Endothelial cell of umbilical vein (primary cell): ENCODE results near the gene LRRTM4. TPM values are rescaled to one million over a fixed set of nuclear protein-coding genes. Genes with fewer than 3 reads are reported as not detected.

ENCODE experiments used
- BruUV-seq: library from RNA; stranded (reverse); fragments of 400-500 nt; replicated peaks from 2 replicates; lab custom pipeline; 2021; lab: Mats Ljungman, UMichigan
- CTCF ChIA-PET: fragments of 300-600, 350-600 bp; sonication (Branson Sonifier 250); formaldehyde crosslinking; loops from one replicate; lab custom pipeline; 2021; ENCODE audit warnings: antibody characterized with exemption, inconsistent platforms; lab: Charles Lee
- POLR2A ChIA-PET: fragments of 300-600, 350-600 bp; sonication (Branson Sonifier 250); formaldehyde crosslinking; loops from one replicate; lab custom pipeline; 2021; ENCODE audit warnings: antibody characterized with exemption, inconsistent platforms; lab: Charles Lee
- DNase-seq: peaks from one replicate; pipeline ENCODE4 v3.0.0-alpha.2; 2011; ENCODE audit warnings: low read depth, low spot score
- FAIRE-seq: peaks from 2 replicates; lab custom pipeline; 2011; peaks lifted over from hg19 to GRCh38; lab: Jason Lieb, UNC
- H2AFZ ChIP-seq: 2 replicates; pipeline ENCODE4 v1.6.0; 2012; ENCODE audit warnings: low read depth, low read length, control low read depth, inconsistent platforms
- H3K27ac ChIP-seq: 2 replicates; pipeline ENCODE4 v1.5.1; 2011; ENCODE audit warnings: low read depth, mild to moderate bottlenecking, control low read depth, low read length, moderate library complexity; ENCODE audit not compliant: insufficient read depth
- H3K27me3 ChIP-seq, 2 experiments: 2 replicates each; pipeline versions ENCODE4 v1.6.0 to v1.6.1; 2011; ENCODE audit warnings: low read length in 2 of 2, mixed read lengths in 1 of 2; ENCODE audit not compliant: control insufficient read depth in 2 of 2, insufficient read depth in 2 of 2
- H3K36me3 ChIP-seq, 2 experiments: 2 replicates in 1 of 2; 3 replicates in 1 of 2; pipeline ENCODE4 v1.5.1; 2011; ENCODE audit warnings: low read length in 2 of 2, mild to moderate bottlenecking in 1 of 2, moderate library complexity in 1 of 2; ENCODE audit not compliant: control insufficient read depth in 2 of 2, insufficient read depth in 2 of 2; ENCODE audit errors: extremely low read depth in 1 of 2
- H3K4me1 ChIP-seq: 3 replicates; pipeline ENCODE4 v1.5.1; 2011; ENCODE audit warnings: mild to moderate bottlenecking, low read length; ENCODE audit not compliant: control insufficient read depth, insufficient read depth; ENCODE audit errors: extremely low read depth
- H3K4me2 ChIP-seq: 2 replicates; pipeline ENCODE4 v1.6.1; 2011; ENCODE audit warnings: low read length, control low read depth, mixed read lengths; ENCODE audit not compliant: insufficient read depth
- H3K4me3 ChIP-seq, 3 experiments: fragments of 200-600 bp in 1 of 3; sonication (generic), shearing (Covaris generic) in 1 of 3; replicated peaks in 1 of 3; 2 replicates each; pipeline ENCODE4 v1.5.1; 2011 to 2016; ENCODE audit warnings: control low read depth in 3 of 3, low read length in 3 of 3, mild to moderate bottlenecking in 2 of 3, inconsistent platforms in 1 of 3, low read depth in 1 of 3, moderate library complexity in 1 of 3; ENCODE audit not compliant: insufficient read depth in 1 of 3
- H3K79me2 ChIP-seq: 2 replicates; pipeline ENCODE4 v1.6.0; 2012; ENCODE audit warnings: low read length, inconsistent platforms; ENCODE audit not compliant: control insufficient read depth, insufficient read depth
- H3K9ac ChIP-seq: replicated peaks from 2 replicates; pipeline ENCODE3; 2011; ENCODE audit warnings: low read length, control low read depth; ENCODE audit not compliant: insufficient read depth; ENCODE audit errors: extremely low read depth
- H3K9me1 ChIP-seq: replicated peaks from 3 replicates; pipeline ENCODE4 v1.6.0; 2011; ENCODE audit warnings: mild to moderate bottlenecking, low read length; ENCODE audit not compliant: control insufficient read depth, insufficient read depth; ENCODE audit errors: extremely low read depth
- H3K9me3 ChIP-seq: replicated peaks from 2 replicates; pipeline ENCODE4 v1.5.1; 2012; ENCODE audit warnings: low read length, inconsistent platforms; ENCODE audit not compliant: control insufficient read depth, insufficient read depth
- H4K20me1 ChIP-seq: replicated peaks from 2 replicates; pipeline ENCODE3; 2011; ENCODE audit warnings: mild to moderate bottlenecking, low read length; ENCODE audit not compliant: control insufficient read depth, insufficient read depth; ENCODE audit errors: extremely low read depth
- CTCF ChIP-seq, 2 donors: IDR thresholded peaks; 1 replicate in 1 of 2; 2 replicates in 1 of 2; pipeline ENCODE4 v1.5.1; 2011; ENCODE audit warnings: low read length in 2 of 2, mild to moderate bottlenecking in 2 of 2, moderate library complexity in 2 of 2, control low read depth in 1 of 2, inconsistent platforms in 1 of 2, low read depth in 1 of 2; ENCODE audit not compliant: insufficient read depth in 1 of 2; ENCODE audit errors: extremely low read depth in 1 of 2
- EZH2 ChIP-seq: IDR thresholded peaks from 2 replicates; pipeline ENCODE4 v1.6.1; 2012; ENCODE audit warnings: borderline replicate concordance, low read depth, mild to moderate bottlenecking, moderate library complexity, low read length, inconsistent platforms; ENCODE audit not compliant: severe bottlenecking
- FOS ChIP-seq: IDR thresholded peaks from 2 replicates; pipeline ENCODE4 v1.6.1; 2011; ENCODE audit warnings: mild to moderate bottlenecking, low read length, moderate library complexity, borderline replicate concordance; ENCODE audit not compliant: insufficient read depth
- GATA2 ChIP-seq: IDR thresholded peaks from 2 replicates; pipeline ENCODE4 v1.7.0; 2011; ENCODE audit warnings: low read depth, mild to moderate bottlenecking, moderate library complexity, mixed read lengths, low read length; ENCODE audit not compliant: insufficient read length, insufficient read depth
- JUN ChIP-seq: IDR thresholded peaks from 2 replicates; pipeline ENCODE4 v1.6.1; 2011; ENCODE audit warnings: borderline replicate concordance, low read depth; ENCODE audit not compliant: insufficient read length, insufficient read depth
- MYC ChIP-seq: IDR thresholded peaks from one replicate; pipeline ENCODE4 v1.6.1; 2011; ENCODE audit warnings: mild to moderate bottlenecking, low read depth, low read length
- POLR2A ChIP-seq: IDR thresholded peaks from 2 replicates; pipeline ENCODE4 v1.6.1; 2012; ENCODE audit warnings: low read depth, mild to moderate bottlenecking, control low read depth, low read length
- POLR2AphosphoS5 ChIP-seq: IDR thresholded peaks from 2 replicates; pipeline ENCODE4 v1.6.1; 2012; ENCODE audit warnings: low read depth, mild to moderate bottlenecking, control low read depth, low read length, moderate library complexity; ENCODE audit not compliant: insufficient read depth
- dilution Hi-C: fragments of 300-500 bp; cut with MboI; formaldehyde crosslinking; loops from one replicate; pipeline ENCODE4 v1.15.0; 2019; ENCODE audit warnings: low sequenced_read_pairs; ENCODE audit not compliant: extremely low pct_ligation_motif_present
- intact Hi-C: fragments of 100-400 bp; cut with micrococcal nuclease; formaldehyde crosslinking; loops from one replicate; pipeline ENCODE4 v1.10.0; 2022
- polyA plus RNA-seq, 4 experiments: library from polyadenylated mRNA; depleted of rRNA in 3 of 4; stranded (reverse) in 3 of 4; unstranded in 1 of 4; fragments of >200 nt; gene quantifications; 2 replicates each; pipeline versions ENCODE4 v1.2.1 to v1.2.3, GENCODE V29; 2011 to 2012; ENCODE audit warnings: missing spikeins in 1 of 4
- total RNA-seq: library from RNA; stranded (reverse); gene quantifications from 2 replicates; pipeline ENCODE4 v1.2.3, GENCODE V29; 2021
- TF ChIP-seq, protein P1 (sequence below): IDR thresholded peaks from 2 replicates; pipeline ENCODE4 v1.6.1; 2011; ENCODE audit not compliant: insufficient read depth, insufficient read length

LRRTM4 gene
- total and polyA plus RNA-seq, 2 donors (not counting 3 experiments of a cell fraction or from before 2014, with no cell fraction given), result not detected

- ChIA-PET POLR2A (no interaction called here), CTCF (no interaction called here)
- FAIRE-seq (no peak), DNase-seq (no peak)
- Histone ChIP-seq H3K27ac (no peak overlapping the region), H3K4me2 (no peak overlapping the region), H3K79me2 (no peaks in the 10 kb centered on the region), H2AFZ (no peak overlapping the region), H4K20me1 (no peaks in the 10 kb centered on the region), H3K9me3 (no peaks in the 10 kb centered on the region), H3K4me1 (no peaks in the 10 kb centered on the region), H3K9ac (no peak overlapping the region), H3K4me3 (no peak overlapping the region), H3K9me1 (no peaks in the 10 kb centered on the region), H3K27me3 (no peaks in the 10 kb centered on the region), H3K36me3 (no peaks in the 10 kb centered on the region)
- dilution Hi-C loops (no loop called here), intact Hi-C loops (no loop called here)
- no TSS peak for BruUV-seq
- TF ChIP-seq POLR2A (no peak), POLR2AphosphoS5 (no peak), EZH2 (no peak), FOS (no peak), JUN (no peak), CTCF (IDR thresholded peaks at IDR 0.05; ENCODE audit: extremely low read depth in 1 of 2, insufficient read depth in 1 of 2, low read depth in 1 of 2, low read length in 2 of 2) (no peak), GATA2 (no peak), MYC (no peak)
- TF ChIP-seq, protein P1, sequence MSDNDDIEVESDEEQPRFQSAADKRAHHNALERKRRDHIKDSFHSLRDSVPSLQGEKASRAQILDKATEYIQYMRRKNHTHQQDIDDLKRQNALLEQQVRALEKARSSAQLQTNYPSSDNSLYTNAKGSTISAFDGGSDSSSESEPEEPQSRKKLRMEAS, result no peak
These were observed 581.6 kb downstream of the LRRTM4 start for GRCh38 chr2:76940559-76940958.
